Measurements from ENCODE around the gene PSMB5.

- TF ChIP-seq CTCF (IDR thresholded peaks at IDR 0.05) (no peak), POLR2AphosphoS5 (IDR thresholded peaks at IDR 0.05) (no peak), POLR2A (IDR thresholded peaks at IDR 0.05) (no peak)
Observed at GRCh38 chr14:22987291-22987690, 47.4 kb downstream of the PSMB5 start.
